Measurements from ENCODE around the gene RPL18A.

Gene RPL18A

GRCh38 chr19:17869114-17869608 lies 9.5 kb downstream of the RPL18A start:
- TF ChIP-seq, protein P1, sequence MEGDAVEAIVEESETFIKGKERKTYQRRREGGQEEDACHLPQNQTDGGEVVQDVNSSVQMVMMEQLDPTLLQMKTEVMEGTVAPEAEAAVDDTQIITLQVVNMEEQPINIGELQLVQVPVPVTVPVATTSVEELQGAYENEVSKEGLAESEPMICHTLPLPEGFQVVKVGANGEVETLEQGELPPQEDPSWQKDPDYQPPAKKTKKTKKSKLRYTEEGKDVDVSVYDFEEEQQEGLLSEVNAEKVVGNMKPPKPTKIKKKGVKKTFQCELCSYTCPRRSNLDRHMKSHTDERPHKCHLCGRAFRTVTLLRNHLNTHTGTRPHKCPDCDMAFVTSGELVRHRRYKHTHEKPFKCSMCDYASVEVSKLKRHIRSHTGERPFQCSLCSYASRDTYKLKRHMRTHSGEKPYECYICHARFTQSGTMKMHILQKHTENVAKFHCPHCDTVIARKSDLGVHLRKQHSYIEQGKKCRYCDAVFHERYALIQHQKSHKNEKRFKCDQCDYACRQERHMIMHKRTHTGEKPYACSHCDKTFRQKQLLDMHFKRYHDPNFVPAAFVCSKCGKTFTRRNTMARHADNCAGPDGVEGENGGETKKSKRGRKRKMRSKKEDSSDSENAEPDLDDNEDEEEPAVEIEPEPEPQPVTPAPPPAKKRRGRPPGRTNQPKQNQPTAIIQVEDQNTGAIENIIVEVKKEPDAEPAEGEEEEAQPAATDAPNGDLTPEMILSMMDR (IDR thresholded peaks at IDR 0.05; ENCODE audit: low read length, missing control alignments) = no peak
- no peak for DNase-seq (ENCODE audit: low read depth)

GRCh38 chr19:17871032-17871877 lies 11.5 kb downstream of the RPL18A start:
- TF ChIP-seq, protein P1 (IDR thresholded peaks at IDR 0.05; ENCODE audit: low read length, missing control alignments) = no peak

More at GRCh38 chr19:17869114-17869608, 9.5 kb downstream of the RPL18A start:
- no peak overlapping the region for H3K4me3 ChIP-seq (replicated peaks; ENCODE audit: low read depth, low read length)

GRCh38 chr19:17871878-17872250 lies 12.2 kb downstream of the RPL18A start, which contains the start of gene SLC5A5:
TSS of gene SLC5A5 (plus strand) at chr19:17871945. CDS start at chr19:17872320, 375 bp downstream.
- DNase-seq (ENCODE audit: low read depth) = no peak
- TF ChIP-seq, protein P1 (IDR thresholded peaks at IDR 0.05; ENCODE audit: low read length, missing control alignments) = no peak
- H3K4me3 ChIP-seq (replicated peaks; ENCODE audit: low read depth, low read length) = no peak within 1 kb of the TSS

More at GRCh38 chr19:17871032-17871877, 11.5 kb downstream of the RPL18A start:
- H3K4me3 ChIP-seq (replicated peaks; ENCODE audit: low read depth, low read length) = no peak overlapping the region
- no peak for DNase-seq (ENCODE audit: low read depth)

DNA sequence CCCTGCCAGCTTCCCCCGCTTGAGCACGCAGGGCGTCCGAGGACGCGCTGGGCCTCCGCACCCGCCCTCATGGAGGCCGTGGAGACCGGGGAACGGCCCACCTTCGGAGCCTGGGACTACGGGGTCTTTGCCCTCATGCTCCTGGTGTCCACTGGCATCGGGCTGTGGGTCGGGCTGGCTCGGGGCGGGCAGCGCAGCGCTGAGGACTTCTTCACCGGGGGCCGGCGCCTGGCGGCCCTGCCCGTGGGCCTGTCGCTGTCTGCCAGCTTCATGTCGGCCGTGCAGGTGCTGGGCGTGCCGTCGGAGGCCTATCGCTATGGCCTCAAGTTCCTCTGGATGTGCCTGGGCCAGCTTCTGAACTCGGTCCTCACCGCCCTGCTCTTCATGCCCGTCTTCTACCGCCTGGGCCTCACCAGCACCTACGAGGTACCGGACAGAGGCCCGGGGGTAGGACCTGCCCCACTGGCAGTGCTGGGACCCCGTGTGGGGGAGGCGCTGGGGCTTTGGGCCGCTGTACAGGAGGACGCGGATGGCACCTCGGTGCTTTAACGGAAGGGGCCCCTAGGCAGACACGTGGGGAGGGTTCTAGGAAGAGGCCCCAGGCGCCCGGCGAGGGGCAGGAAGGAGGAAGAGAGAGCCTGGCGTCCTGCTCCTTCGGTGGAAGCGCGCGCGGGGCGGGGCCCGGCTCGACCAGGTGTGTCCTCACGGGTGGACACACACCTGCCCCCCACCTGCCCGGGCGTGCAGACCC lies 12.7 kb downstream of the RPL18A start:
- TF ChIP-seq, protein P1 (IDR thresholded peaks at IDR 0.05; ENCODE audit: low read length, missing control alignments) = no peak
- no peak overlapping the region for H3K4me3 ChIP-seq (replicated peaks; ENCODE audit: low read depth, low read length)
- DNase-seq (ENCODE audit: low read depth) = no peak

- TF ChIP-seq, protein P1 (IDR thresholded peaks at IDR 0.05; ENCODE audit: low read length, missing control alignments) = no peak
- H3K4me3 ChIP-seq (replicated peaks; ENCODE audit: low read depth, low read length) = no peak overlapping the region
Observed at GRCh38 chr19:17873786-17874757, 14.4 kb downstream of the RPL18A start.

GRCh38 chr19:17874758-17875135 lies 15.0 kb downstream of the RPL18A start:
- TF ChIP-seq, protein P1 (IDR thresholded peaks at IDR 0.05; ENCODE audit: low read length, missing control alignments) = no peak
- no peak for DNase-seq (ENCODE audit: low read depth)
- H3K4me3 ChIP-seq (replicated peaks; ENCODE audit: low read depth, low read length) = no peak overlapping the region

More at GRCh38 chr19:17873786-17874757, 14.4 kb downstream of the RPL18A start:
- DNase-seq (ENCODE audit: low read depth) = no peak
